GM12801 (cell line): ENCODE data around the gene MTG2.

Experiments
- TF ChIP-seq, protein P1 (sequence below): IDR thresholded peaks from one replicate; pipeline ENCODE4 v1.5.1; 2011; ENCODE audit warnings: control low read depth; ENCODE audit not compliant: insufficient read length; ENCODE audit errors: extremely low read depth

The MTG2 gene

GRCh38 chr20:62147528-62147927 lies 35.3 kb upstream of the MTG2 start:
- TF ChIP-seq, protein P1, sequence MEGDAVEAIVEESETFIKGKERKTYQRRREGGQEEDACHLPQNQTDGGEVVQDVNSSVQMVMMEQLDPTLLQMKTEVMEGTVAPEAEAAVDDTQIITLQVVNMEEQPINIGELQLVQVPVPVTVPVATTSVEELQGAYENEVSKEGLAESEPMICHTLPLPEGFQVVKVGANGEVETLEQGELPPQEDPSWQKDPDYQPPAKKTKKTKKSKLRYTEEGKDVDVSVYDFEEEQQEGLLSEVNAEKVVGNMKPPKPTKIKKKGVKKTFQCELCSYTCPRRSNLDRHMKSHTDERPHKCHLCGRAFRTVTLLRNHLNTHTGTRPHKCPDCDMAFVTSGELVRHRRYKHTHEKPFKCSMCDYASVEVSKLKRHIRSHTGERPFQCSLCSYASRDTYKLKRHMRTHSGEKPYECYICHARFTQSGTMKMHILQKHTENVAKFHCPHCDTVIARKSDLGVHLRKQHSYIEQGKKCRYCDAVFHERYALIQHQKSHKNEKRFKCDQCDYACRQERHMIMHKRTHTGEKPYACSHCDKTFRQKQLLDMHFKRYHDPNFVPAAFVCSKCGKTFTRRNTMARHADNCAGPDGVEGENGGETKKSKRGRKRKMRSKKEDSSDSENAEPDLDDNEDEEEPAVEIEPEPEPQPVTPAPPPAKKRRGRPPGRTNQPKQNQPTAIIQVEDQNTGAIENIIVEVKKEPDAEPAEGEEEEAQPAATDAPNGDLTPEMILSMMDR: no peak

GRCh38 chr20:62148908-62149314 lies 33.9 kb upstream of the MTG2 start:
- TF ChIP-seq, protein P1: no peak

DNA sequence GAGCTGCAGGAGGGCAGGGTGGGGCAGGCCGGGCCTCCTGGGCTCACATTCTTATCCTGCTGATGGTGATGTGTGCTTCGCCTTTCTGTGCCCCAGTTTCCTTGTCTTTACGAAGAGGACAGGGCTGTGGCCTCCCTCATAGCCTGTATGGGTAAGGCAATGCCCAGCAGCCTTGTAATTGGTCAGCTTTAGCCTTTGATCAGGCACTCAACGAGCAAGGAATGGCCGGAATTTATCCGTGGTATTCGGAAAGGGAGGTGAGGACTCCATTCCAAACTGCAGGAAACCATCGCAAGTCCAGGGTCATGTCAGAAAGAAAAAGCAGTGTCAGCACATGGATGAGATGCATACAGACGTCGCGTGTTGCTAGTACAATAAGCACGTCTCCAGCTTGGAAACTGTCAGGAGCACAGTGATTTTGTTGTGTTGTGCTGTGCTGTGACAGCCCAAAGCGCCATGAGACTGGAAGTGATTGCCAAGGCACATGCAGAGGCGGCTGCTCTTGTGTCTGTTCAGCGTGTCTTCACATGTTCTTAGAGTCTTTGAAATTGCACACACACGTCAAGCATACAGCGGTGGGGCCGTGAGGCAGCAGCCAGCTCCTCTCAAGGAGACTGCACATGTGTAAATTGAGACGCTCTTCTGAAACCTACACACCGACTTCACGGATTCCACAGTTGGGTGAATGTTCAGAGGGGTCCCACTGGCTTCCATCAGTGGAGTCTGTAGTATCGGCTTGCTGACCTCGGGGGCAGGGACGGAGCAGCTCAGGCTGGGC lies 33.1 kb upstream of the MTG2 start:
- TF ChIP-seq, protein P1: no peak

GRCh38 chr20:62150310-62150575 lies 32.6 kb upstream of the MTG2 start:
- TF ChIP-seq, protein P1: no peak

DNA sequence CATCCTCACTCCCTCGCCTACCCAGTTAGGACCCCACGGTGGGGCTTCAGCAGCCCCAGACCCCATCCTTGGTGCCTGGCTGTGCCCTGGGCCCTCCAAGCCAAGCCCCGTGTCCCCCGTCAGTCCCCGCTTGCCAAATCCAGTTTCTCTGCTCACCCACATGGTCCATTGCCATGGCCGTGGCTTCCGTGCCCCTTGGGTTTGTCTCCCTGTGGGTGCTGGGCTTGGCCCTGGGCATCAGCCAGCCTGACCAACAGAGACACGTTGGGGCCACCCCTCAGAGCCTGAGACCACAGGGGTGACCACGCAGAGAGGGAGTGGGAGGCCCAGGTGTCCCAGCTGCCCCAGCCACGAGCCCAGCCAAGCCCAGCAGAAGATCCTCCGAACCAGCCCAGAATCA lies 31.6 kb upstream of the MTG2 start:
- TF ChIP-seq, protein P1: no peak

DNA sequence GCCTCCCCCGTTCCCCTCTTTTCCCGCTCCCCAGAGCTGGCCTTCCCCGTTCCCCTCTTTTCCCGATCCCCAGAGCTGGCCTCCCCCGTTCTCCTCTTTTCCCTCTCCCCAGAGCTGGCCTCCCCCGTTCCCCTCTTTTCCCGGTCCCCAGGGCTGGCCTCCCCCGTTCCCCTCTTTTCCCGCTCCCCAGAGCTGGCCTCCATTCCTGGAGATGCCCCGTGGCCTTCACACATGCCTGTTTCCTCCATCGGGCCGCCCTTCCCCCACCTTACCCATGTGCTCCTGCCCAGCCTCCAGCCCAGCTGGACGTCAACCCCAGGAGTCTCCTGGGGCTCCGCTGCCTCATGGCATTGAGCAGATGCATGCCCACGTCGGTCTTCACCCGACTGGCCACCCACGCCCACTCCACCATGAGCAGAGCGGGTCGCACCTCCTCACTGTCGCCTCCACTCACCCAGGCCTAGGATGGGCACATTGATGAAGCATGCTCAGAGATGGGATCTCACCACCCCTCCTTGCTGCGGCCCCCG lies 30.9 kb upstream of the MTG2 start:
- TF ChIP-seq, protein P1: no peak

DNA sequence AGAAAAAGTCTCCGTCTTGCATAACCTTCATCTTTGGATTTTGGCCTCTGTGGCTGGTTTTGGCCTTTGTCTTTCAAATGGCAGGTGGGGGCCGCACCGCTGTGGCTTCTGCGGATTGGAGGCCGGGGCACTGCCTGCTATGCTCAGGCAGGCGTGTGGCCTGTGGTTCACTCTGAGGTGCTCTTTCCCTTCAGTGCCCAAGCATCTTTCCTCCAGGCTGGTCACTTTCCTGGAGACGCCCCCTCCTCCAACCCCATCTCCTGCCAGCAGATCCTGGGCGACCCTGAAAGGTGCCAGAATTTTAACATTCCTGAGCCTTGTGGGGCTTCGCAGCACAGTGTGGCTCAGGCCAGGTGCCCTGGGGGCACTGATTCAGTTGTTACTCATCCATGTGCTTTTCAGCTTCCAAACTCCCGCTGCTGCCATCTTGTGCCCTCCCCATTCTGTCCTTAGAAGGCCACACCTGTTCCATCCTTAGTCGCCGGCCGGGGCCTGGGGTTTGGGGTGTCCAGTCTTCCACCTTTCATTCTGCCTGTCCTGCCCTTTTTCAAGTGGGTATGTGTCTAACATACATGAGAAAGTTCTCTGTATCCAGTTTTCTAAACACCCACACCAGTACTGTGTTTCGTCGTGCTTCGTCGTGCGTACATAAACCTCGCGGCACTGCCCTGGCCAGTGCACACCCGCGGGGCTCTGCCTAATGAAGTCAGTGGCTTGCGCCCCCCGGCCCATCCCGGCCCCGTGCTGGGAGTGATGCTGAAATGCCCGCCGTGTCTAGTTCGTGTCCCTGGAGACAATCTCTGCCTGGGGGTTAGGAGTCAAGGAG lies 27.2 kb upstream of the MTG2 start:
- TF ChIP-seq, protein P1: no peak
